Activated CD4-positive, alpha-beta T cell treated with anti-CD3 and anti-CD28 coated beads, Interleukin-2, amount 50 U/mL, for 16 hours (primary cell): ENCODE results near the gene UQCC3.
"Not testable (repeated sequence)": the region's sequence is repeated elsewhere in the genome, so short reads cannot be mapped to it uniquely, and the experiment has no call there.

ENCODE experiments used
- DNase-seq: peaks from one replicate; pipeline ENCODE4 v3.0.0-alpha.2; 2020

The UQCC3 gene

GRCh38 chr11:62703921-62704320 is 32.4 kb downstream of the UQCC3 start:
- DNase-seq, result not testable (repeated sequence)

GRCh38 chr11:62705413-62705812 is 33.9 kb downstream of the UQCC3 start:
- DNase-seq, result no peak

- peak; percentile 95 for DNase-seq
Observed at GRCh38 chr11:62705880-62706849, 34.7 kb downstream of the UQCC3 start.

DNA sequence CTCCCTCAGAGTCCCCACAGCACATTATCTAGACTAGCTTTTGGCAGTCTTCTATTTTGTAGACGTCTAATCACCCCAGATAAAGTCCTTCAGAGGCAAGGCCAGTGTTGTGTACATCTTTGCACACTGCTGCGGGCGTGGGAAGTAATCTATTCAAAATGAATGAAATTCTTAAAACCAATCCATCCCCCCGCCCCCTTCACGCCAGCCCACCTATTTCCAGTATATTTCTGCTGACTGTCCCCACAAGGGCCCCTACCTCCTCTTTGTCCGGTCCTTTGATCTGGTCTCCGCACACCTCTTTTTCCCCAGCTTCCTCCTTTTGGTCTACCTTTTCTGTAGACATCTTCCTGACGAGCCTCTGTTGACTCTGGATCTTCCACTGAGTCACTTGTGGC is 35.4 kb downstream of the UQCC3 start:
- DNase-seq, result no peak

GRCh38 chr11:62707277-62707861 is 35.9 kb downstream of the UQCC3 start, which contains the start of the genes BSCL2 and GNG3:
BSCL2 (minus strand) TSS chr11:62707424; CDS start chr11:62707195, 229 bp downstream.
GNG3 (plus strand) TSS chr11:62707676; CDS start chr11:62708296, 620 bp downstream.
- no peak for DNase-seq

DNA sequence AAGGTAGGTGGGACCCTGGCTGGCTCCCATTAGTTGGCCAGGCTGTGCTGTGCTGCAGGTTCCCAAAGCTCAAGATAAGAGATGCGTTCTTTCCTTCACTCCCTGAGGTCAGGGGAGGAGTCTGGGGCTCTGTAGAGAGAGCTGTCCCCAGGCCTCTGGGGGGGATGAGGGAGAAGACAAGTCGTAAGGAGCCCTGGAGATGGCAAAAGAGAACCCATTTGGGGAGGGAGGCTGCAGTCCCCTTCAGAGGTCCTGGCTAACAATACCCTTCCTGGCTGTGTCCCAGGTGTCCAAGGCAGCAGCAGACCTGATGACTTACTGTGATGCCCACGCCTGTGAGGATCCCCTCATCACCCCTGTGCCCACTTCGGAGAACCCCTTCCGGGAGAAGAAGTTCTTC is 36.9 kb downstream of the UQCC3 start:
- no peak for DNase-seq

- no peak for DNase-seq
Observed at GRCh38 chr11:62708793-62709192, 37.3 kb downstream of the UQCC3 start.

- DNase-seq, result peak; percentile 98
Observed at GRCh38 chr11:62709247-62710000, 38.0 kb downstream of the UQCC3 start.

DNA sequence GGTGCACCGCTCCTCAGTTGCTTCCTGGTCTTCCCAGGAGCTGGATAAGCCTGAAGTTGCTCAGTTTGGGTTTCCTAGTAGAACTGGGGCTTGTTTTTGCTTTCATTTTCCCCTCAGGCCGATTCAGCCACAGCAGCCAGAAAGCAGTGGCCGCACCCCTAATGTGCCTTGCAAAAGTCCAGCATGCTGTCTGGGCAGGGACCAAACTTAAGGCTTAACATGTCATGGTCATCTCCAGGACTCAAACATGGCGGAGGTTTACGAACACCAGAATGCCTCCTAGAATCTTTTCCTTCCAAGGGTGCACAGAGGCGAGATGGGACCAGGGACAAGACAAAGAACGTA is 38.5 kb downstream of the UQCC3 start:
- no peak for DNase-seq

- no peak for DNase-seq
Observed at GRCh38 chr11:62712276-62712812, 40.9 kb downstream of the UQCC3 start.

- DNase-seq, result no peak
Observed at GRCh38 chr11:62712861-62713260, 41.4 kb downstream of the UQCC3 start.

- DNase-seq, result no peak
Observed at GRCh38 chr11:62713343-62713742, 41.9 kb downstream of the UQCC3 start.

DNA sequence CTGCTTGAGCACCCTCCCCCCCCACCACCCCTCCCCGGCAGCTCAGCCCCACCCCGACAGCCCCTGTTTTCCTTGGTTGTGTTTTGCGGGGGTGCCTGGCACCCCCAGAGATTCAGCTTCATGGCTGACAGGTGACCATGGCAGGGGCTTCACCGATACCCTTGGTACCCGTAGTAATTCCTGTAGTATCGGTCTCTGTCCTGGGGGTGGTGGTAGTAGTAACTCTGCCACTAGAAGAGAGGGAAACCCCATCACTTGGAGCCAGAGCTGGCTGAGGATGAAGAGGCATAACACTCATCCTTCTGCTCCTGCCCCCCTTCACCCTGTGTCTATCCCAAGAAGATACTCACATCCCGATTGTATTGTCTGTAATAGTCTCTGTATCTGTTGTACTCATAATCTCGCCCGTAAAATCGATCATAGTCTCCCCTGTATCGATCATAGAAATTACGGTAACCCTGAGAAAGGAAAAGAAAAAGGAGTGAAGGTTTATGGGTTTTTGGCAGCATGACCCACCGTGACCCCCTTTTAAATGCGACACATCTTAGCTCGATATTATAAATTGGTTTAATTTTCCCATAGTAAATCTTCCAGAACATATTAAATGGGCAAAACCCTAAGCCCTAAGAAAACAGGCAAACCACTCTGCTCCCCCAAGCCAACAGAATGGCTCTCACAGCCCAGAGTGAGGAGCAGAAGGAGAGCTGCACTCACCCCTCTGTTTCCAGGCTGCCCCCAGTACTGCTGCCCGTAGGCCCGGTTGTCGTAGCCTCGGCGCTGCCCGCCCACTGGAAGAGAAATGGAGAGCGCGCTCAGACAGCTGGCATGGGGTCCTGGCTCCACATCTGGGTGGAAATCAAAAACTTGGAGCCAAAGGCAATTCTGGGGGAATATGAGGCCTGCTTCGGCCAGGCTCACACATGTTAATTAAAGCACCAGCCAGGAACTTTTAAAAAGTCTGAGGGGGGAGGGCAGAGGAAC is 44.0 kb downstream of the UQCC3 start:
- DNase-seq, result no peak

- no peak for DNase-seq
Observed at GRCh38 chr11:62716206-62716605, 44.7 kb downstream of the UQCC3 start.

- DNase-seq, result no peak
Observed at GRCh38 chr11:62716816-62717215, 45.3 kb downstream of the UQCC3 start.

DNA sequence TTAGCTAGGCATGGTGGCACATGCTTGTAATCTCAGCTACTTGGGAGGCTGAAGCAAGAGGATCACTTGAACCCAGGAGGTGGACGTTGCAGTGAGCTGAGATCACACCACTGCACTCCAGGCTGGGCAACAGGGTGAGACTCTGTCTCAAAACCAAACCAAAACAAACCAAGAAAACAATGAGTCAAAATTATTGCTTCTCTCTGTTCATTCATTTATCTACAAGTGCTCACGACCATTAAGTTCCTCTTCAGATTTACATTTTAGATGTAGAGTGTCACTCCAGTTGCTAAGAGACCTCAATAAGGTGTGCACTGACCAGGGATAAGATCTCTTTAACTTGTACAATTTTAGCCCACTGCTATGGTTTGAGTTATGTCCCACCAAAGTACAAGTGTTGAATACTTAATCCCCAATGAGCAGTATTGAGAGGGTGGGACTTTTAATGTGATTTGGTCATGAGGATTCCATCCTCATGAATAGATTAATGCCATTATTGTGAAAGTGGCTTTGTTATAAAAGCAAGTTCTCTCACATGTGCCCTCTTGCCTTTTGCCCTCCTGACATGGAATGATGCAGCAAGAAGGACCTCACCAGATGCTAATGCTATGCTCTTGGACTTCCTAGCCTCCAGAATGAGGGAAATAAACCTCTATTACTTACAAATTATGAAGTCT is 48.0 kb downstream of the UQCC3 start:
- DNase-seq, result peak; percentile 39

DNA sequence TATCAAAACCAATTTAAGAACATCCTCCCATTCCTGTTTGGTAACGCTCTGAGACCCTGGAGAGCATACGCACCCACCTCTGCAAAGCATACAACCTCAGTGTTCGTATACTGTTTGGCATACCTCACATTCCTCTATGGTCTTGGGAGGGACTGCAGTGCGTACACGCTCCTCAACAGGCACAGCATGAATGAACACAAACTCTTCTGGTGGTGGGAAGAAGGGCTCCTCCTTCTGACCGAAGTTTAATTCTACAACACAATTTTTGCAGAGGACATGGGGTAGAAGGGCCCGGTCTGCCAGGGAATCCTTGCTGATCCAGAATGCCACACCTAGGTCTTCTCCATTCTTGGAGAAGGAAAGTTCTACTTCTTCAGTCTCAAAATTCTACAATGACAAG is 50.5 kb downstream of the UQCC3 start:
- DNase-seq, result no peak
